Spleen (tissue), 7 donors: ENCODE results near the gene GPR137.

Source experiments
- CTCF ChIP-seq, 11 experiments: fragments of 200-600 bp in 7 of 11; fragments of 450-650 bp in 4 of 11; sonication (generic) in 4 of 11; IDR thresholded peaks in 8 of 11; conservative IDR thresholded peaks in 3 of 11; 1 replicate in 7 of 11; 2 replicates in 4 of 11; pipeline versions ENCODE4 v1.4.0 to v1.8.0; 2016 to 2021; ENCODE audit warnings: antibody characterized with exemption in 11 of 11, inconsistent platforms in 4 of 11, mild to moderate bottlenecking in 1 of 11
- POLR2A ChIP-seq, 3 donors: fragments of 450-650 bp; IDR thresholded peaks; one replicate each; pipeline ENCODE4 v1.5.1; 2017; ENCODE audit warnings: antibody characterized with exemption in 3 of 3, mild to moderate bottlenecking in 1 of 3
- POLR2AphosphoS5 ChIP-seq, 3 donors: sonication (generic); formaldehyde crosslinking; IDR thresholded peaks; one replicate each; pipeline ENCODE4 v1.5.1; 2017; ENCODE audit warnings: antibody characterized with exemption in 3 of 3
- donor health status: DM: no; HTN: no; CAD: no; lungs with moderate emphysema.
- donor health status: DM: no; HTN: no; CAD: no.
- donor health status: DM: no; HTN: no; CAD: no.

GRCh38 chr11:64284048-64284961, 1.3 kb upstream of the GPR137 start, which contains the start of gene BAD:
- peak; percentile 73 to 83 (median 78) for TF ChIP-seq POLR2AphosphoS5 (IDR thresholded peaks at IDR 0.05)
- TF ChIP-seq POLR2A (IDR thresholded peaks at IDR 0.05): no peak
- peak in 1 of 11 experiments; percentile 16 for TF ChIP-seq CTCF (IDR thresholded peaks at IDR 0.05 in 8 of 11, conservative IDR thresholded peaks at IDR 0.05 in 3 of 11)
